Esophagus squamous epithelium (tissue), 5 donors: Measurements from ENCODE around the gene RGS3. TPM values are rescaled to one million over a fixed set of nuclear protein-coding genes. Genes with fewer than 3 reads are reported as not detected.
A peak's percentile ranks its signal among the peaks of the same experiment; 100 is the strongest.

Experiments used
- DNase-seq: peaks from one replicate; lab custom pipeline; 2025; lab: John Stamatoyannopoulos, UW
- H3K27ac ChIP-seq, 4 donors: fragments of 200-600 bp; sonication (generic); one replicate each; pipeline ENCODE4 v1.5.1; 2016 to 2019; ENCODE audit warnings: mild to moderate bottlenecking in 1 of 4
- H3K27me3 ChIP-seq, 4 donors: fragments of 200-600 bp; sonication (generic); 1 replicate in 3 of 4; 2 replicates in 1 of 4; pipeline versions ENCODE4 v1.5.1 to v1.6.0; 2017 to 2021; ENCODE audit warnings: antibody characterized with exemption in 1 of 4
- H3K36me3 ChIP-seq, 3 donors: fragments of 200-600 bp; sonication (generic); one replicate each; pipeline ENCODE4 v1.5.1; 2016 to 2019
- H3K4me1 ChIP-seq, 3 donors: fragments of 200-600 bp; sonication (generic); one replicate each; pipeline ENCODE4 v1.5.1; 2017 to 2019
- H3K4me3 ChIP-seq, 4 donors: fragments of 200-600 bp; sonication (generic); 1 replicate in 3 of 4; 2 replicates in 1 of 4; pipeline ENCODE4 v1.5.1; 2016 to 2019; ENCODE audit warnings: mild to moderate bottlenecking in 2 of 4, moderate library complexity in 1 of 4
- H3K9me3 ChIP-seq, 3 donors: fragments of 200-600 bp; sonication (generic); one replicate each; pipeline ENCODE4 v1.5.1; 2016 to 2019
- CTCF ChIP-seq, 6 experiments: fragments of 450-650 bp in 4 of 6; fragments of 200-600 bp in 2 of 6; sonication (generic) in 2 of 6; IDR thresholded peaks; one replicate each; pipeline ENCODE4 v1.5.1; 2016 to 2019; ENCODE audit warnings: antibody characterized with exemption in 6 of 6, mild to moderate bottlenecking in 4 of 6, moderate library complexity in 4 of 6
- POLR2A ChIP-seq, 4 donors: fragments of 450-650 bp; IDR thresholded peaks; one replicate each; pipeline ENCODE4 v1.6.1; 2017; ENCODE audit warnings: antibody characterized with exemption in 4 of 4, mild to moderate bottlenecking in 4 of 4, moderate library complexity in 3 of 4
- WGBS, 2 donors: methylation state at CpG; one replicate each; pipeline ENCODE4 v1.1.5; 2018; 5-methylcytosine and 5-hydroxymethylcytosine counted together
- intact Hi-C: fragments of 100-400 bp; cut with DNase I; formaldehyde crosslinking; loops from one replicate; pipeline ENCODE4 v1.15.0; 2022
- total RNA-seq, 4 donors: library from RNA; depleted of rRNA; stranded (reverse); fragments of >200 nt; gene quantifications; one replicate each; pipeline ENCODE4 v1.1.0, GENCODE V29; 2016
- donor health status: DM: yes; HTN: yes; CAD: no.

Gene RGS3
- total RNA-seq, 4 donors from 2014 or later, result 9.7 to 16.3 (median 12.7) TPM

GRCh38 chr9:113580041-113580953 lies 116.8 kb downstream of the RGS3 start:
- H3K4me3 ChIP-seq, result peak overlapping the region in 3 of 4 donors; percentile 9 to 53 (median 24)
- no peaks in the 10 kb centered on the region for H3K9me3 ChIP-seq
- DNase-seq, result peak; percentile 43
- TF ChIP-seq POLR2A (IDR thresholded peaks at IDR 0.05) (no peak), CTCF (IDR thresholded peaks at IDR 0.05) (peak in 1 of 6 experiments; percentile 10)
- intact Hi-C loops, result no loop called here
- no peaks in the 10 kb centered on the region for H3K27me3 ChIP-seq
- peaks cover 10 to 22% (median 10%) of the 10 kb centered on the region in 3 donors for H3K36me3 ChIP-seq
- WGBS, 2 donors, result 43% methylated on average over 5 to 7 of the region's 12 CpGs
- H3K27ac ChIP-seq, result peak overlapping the region; percentile 82 to 92 (median 87)
- H3K4me1 ChIP-seq, result peaks cover 61 to 80% (median 62%) of the 10 kb centered on the region in 3 donors

GRCh38 chr9:113580954-113581311 lies 117.4 kb downstream of the RGS3 start:
- TF ChIP-seq POLR2A (IDR thresholded peaks at IDR 0.05) (no peak), CTCF (IDR thresholded peaks at IDR 0.05) (no peak)
- peaks cover 10 to 22% (median 10%) of the 10 kb centered on the region in 3 donors for H3K36me3 ChIP-seq
- 20% methylated on average over 2 of the region's 4 CpGs; no CpG with 5 or more reads in 1 of the 2 donors for WGBS, 2 donors
- DNase-seq, result no peak
- H3K27me3 ChIP-seq, result no peaks in the 10 kb centered on the region
- no peaks in the 10 kb centered on the region for H3K9me3 ChIP-seq
- peak overlapping the region in 3 of 4 donors; percentile 9 to 53 (median 24) for H3K4me3 ChIP-seq
- H3K4me1 ChIP-seq, result peaks cover 62 to 85% (median 68%) of the 10 kb centered on the region in 3 donors
- peak overlapping the region; percentile 82 to 92 (median 87) for H3K27ac ChIP-seq
- intact Hi-C loops, result no loop called here

GRCh38 chr9:113581865-113582697 lies 118.6 kb downstream of the RGS3 start:
- Histone ChIP-seq H3K4me1 (peaks cover 62 to 91% (median 75%) of the 10 kb centered on the region in 3 donors), H3K27ac (peak overlapping the region; percentile 82 to 92 (median 87)), H3K9me3 (no peaks in the 10 kb centered on the region), H3K36me3 (peaks cover 10 to 30% (median 10%) of the 10 kb centered on the region in 3 donors), H3K4me3 (peak overlapping the region in 3 of 4 donors; percentile 14 to 53 (median 16)), H3K27me3 (no peaks in the 10 kb centered on the region)
- intact Hi-C loops, result no loop called here
- 27 to 41% methylated on average over 6 to 14 of the region's 17 CpGs for WGBS, 2 donors
- TF ChIP-seq CTCF (IDR thresholded peaks at IDR 0.05), result peak in 5 of 6 experiments; percentile 19 to 56 (median 32)
- no peak for TF ChIP-seq POLR2A (IDR thresholded peaks at IDR 0.05)
- DNase-seq, result peak; percentile 65

- Histone ChIP-seq H3K36me3 (peaks cover 10 to 35% (median 10%) of the 10 kb centered on the region in 3 donors), H3K4me1 (peaks cover 57 to 91% (median 70%) of the 10 kb centered on the region in 3 donors), H3K27ac (peak overlapping the region; percentile 82 to 92 (median 87)), H3K27me3 (no peaks in the 10 kb centered on the region), H3K9me3 (no peaks in the 10 kb centered on the region), H3K4me3 (no peak overlapping the region)
- intact Hi-C loops, result no loop called here
- DNase-seq, result no peak
- TF ChIP-seq POLR2A (IDR thresholded peaks at IDR 0.05), result no peak
- TF ChIP-seq CTCF (IDR thresholded peaks at IDR 0.05), result no peak
- 43 to 57% methylated on average over 6 of the region's 6 CpGs for WGBS, 2 donors
These were observed 119.2 kb downstream of the RGS3 start for GRCh38 chr9:113582698-113583200.
